NCI-H2081 (cell line): Measurements from ENCODE around the gene ST3GAL5.
"Not testable (repeated sequence)": the region's sequence is repeated elsewhere in the genome, so short reads cannot be mapped to it uniquely, and the experiment has no call there.

Source experiments
- DNase-seq, 2 experiments: peaks; one replicate each; lab custom pipeline; 2025; lab: John Stamatoyannopoulos, UW

Gene ST3GAL5

DNA sequence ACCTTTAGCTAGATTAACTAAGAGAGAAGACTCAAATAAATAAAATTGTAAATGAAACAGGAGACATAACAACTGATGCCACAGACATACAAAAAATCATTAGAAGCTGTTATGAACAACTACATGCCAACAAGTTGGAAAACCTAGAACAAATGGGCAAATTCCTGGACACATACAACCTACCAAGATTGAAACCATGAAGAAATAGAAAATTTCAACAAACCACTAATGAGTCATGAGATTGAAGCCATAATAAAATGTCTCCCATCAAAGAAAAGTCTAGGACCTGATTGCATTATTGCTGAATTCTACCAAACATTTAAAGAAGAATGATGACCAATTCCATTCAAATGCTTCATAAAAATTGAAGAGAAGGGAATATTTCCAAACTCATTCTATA lies 54.3 kb downstream of the ST3GAL5 start:
- no peak for DNase-seq

GRCh38 chr2:85831735-85832134 lies 57.1 kb downstream of the ST3GAL5 start:
- DNase-seq, result no peak

DNA sequence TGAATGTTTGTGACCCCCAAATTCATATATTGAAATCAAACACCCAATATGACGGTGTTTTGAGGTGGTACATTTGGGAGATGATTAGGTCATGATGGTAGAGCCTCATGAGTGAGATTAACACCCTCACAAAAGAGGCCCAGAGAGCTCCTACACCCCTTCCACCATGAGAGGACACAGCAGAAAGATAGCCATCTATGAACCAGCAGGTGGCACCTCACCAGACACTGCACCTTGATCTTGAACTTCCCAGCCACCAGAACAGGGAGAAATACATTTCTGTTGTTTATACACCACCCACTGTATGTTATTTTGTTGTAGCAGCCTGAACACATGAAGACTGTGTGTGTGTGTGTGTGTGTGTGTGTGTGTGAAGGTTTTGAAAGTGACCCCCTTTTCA lies 58.1 kb downstream of the ST3GAL5 start:
- DNase-seq, result no peak

- DNase-seq, result not testable (repeated sequence)
Measured at GRCh38 chr2:85829394-85829793, 59.4 kb downstream of the ST3GAL5 start.

GRCh38 chr2:85828725-85829124 lies 60.1 kb downstream of the ST3GAL5 start:
- no peak for DNase-seq

- DNase-seq, result no peak
Measured at GRCh38 chr2:85827879-85828569, 60.8 kb downstream of the ST3GAL5 start.

DNA sequence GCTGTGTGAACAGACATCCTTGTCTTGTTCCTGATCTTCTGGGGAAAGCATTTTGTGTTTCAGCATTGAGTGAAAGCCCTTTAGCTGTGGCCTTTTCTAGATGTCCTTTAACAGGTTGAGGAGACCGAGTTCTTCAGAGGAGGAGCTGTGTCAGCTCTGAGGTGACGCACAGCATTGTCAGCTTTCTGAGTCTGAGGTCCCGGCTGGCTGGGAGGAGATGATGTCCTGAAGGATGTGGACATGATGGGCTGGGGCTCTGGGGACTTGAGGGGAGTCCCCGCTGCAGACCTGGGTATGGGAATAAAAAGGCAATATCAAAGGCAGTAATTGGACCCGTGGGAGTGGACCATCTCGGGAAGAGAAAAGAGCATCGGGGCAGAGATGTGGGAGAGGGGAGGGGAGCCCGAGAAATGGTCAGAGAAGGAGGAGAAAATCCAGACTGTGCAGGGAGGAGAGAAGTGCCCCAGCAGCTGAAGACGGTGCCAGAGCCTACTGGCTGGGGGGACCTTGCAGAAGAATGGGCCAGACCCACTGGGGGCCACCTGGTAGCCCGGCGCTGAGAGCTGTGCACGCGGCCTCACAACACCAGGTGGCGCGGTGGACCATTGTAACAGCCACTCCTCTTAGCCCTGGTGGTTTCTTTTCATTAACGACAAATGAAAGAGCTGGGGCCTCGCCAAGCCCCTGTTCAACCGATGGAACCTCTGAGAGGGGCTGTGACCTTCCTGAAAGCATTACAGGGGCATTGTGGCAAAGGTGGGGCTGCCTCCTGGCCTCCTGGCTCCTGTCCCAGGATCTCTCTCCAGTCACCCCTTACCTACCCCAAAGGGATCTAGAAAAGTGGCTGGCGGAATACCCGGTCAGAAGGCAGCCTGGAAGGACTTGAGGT lies 61.6 kb downstream of the ST3GAL5 start:
- peak; percentile 63 to 73 for DNase-seq

- DNase-seq, result no peak
Measured at GRCh38 chr2:85823951-85824350, 64.8 kb downstream of the ST3GAL5 start.

DNA sequence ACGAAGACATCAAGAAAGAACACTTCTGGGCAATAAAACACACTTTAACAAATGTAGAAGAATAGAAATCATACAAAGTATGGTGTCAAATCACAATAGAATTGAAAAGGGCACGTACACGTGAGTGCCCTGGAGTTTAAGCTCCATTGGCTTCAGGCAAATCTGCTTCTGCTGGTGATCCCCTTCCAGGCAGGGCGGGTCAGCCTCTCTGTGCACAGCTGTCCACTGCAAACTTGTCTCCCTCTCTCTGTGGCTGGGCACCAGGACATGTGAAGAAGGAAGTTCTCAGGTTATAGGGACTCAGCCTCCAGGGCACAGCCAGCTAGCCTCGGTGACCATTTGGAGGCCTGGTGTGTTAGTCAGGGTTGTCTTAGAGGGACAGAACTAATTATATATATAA lies 66.0 kb downstream of the ST3GAL5 start:
- DNase-seq, result no peak

DNA sequence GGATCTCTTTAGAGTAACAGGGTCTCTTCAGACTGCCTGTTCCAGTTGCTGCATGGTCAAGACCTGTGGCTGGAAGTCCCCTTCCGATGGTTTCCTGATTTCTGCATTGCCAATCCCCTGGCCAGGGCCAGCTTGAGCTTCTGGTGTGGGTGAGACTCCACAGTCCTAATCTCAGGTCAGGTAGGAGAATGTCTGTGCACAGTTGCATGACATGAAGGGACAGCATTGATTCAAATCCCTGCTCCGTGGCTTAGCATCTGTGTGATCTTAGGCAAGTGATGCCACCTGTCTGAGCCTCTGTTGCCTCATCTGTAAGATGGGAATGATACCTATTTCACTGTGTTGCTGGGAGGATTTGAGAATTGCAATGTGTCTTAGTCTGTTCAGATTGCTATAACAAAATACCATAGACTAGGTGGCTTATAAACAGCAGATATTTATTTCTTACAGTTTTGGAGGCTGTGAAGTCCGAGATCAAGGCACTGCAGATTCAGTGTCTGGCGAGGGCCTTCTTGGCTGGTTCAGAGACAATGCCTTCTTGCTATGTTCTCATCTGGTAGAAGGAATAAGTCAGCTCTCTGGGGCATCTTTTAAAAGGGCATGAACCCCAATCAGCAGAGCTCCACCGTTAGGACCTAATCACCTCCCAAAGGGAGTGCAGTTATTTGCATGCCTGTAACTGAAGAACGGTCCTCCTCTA lies 68.8 kb downstream of the ST3GAL5 start:
- DNase-seq, result no peak

- DNase-seq, result no peak
Measured at GRCh38 chr2:85814802-85815550, 73.8 kb downstream of the ST3GAL5 start.

GRCh38 chr2:85813982-85814801 lies 74.6 kb downstream of the ST3GAL5 start:
- DNase-seq, result peak; percentile 78 to 85

DNA sequence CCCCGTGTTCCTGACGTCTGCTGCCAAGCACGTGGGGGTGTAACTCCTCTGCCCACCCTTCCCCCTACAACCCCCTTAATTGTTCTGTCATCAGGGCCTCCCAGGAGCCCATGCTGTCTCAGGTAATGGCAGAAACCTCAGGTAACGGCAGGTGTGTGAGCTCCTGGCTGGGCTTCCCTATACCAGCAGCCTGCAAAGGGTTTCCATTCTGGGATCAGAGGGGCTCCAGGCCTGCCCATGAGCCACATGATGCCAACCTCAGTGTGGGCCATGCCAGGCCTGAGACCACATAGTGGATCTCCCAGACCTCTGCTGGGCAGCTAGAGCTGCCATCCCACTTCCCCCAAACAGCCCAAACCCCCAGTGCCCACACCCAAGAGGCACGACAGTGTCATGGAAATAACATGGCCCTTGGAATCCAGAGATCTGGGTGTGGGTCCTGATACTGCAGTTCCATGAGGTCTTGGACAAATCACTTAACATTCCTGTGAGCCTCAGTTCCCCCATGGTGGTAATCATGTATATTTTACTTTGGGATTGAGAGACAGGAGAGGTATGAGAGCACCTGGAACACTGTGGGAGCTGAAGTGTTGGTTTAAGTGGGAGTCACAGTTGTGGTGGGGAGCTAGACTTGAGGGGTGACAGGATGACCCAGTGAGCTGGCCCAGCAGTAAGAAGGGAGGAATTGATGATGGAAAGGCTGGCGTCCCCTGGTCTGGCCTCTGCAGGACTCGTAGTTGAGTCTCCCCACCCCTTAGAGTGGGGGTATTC lies 75.4 kb downstream of the ST3GAL5 start:
- no peak for DNase-seq

GRCh38 chr2:85812094-85812735 lies 76.6 kb downstream of the ST3GAL5 start:
- DNase-seq, result no peak

DNA sequence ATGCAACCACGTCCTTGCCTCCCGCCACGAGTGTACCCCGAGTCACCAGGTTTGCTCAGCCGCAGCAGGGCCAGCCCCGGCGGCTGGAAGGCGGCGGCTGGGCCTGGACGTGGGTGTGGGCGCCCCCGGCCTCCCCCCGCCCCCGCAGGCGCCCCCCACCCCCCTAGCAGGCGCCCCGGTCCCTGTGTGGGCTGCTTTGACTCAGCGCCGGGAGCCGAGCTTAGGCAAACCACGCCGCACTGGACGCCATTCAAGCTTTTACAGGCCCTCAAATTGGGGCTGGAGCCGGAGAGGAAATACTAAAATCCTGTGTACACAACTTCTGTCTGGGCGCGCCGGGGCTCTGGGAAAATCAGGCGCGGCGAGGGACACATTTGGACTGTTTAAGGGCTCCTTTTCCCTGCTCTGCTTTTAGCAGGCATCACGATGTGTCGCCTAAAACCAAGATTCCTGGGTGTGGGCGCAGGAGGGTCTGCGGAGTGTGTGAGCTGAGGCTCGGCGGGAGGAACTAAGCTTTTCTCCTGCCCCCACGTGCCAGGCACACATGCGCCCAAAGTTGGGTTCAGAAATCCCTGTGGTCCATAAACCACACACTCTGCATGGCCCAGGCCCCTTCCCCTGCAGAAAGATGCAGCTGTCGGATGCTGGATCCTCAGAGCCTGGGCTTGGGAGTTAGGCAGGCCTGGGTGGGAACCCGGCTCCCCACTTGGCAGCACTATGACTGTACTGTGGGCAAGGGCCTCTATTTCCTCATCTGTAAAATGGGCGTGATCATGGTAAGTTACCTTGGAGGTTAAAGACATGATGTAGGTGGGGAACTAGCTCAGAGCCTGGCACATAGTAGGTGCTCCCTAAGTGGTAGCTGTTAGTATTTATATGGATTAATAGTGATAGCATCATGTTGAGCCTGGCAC lies 77.4 kb downstream of the ST3GAL5 start:
- peak in 1 of 2 experiments; percentile 20 for DNase-seq

GRCh38 chr2:85810371-85811179 lies 78.2 kb downstream of the ST3GAL5 start:
- DNase-seq, result no peak

- no peak for DNase-seq
Measured at GRCh38 chr2:85807756-85808155, 81.0 kb downstream of the ST3GAL5 start.
